GM12878 (cell line): ENCODE measurements around the gene DNAJA1. TPM values are rescaled to one million over a fixed set of nuclear protein-coding genes. Genes with fewer than 3 reads are reported as not detected.

Experiments used
- ATAC-seq: fragments of 200-7000 bp; cut with Tn5 transposase; 3 replicates; pipeline ENCODE4 v1.9.1; 2020; ENCODE audit warnings: mild to moderate bottlenecking, moderate library complexity
- Bru-seq: library from RNA; stranded (reverse); fragments of 400-500 nt; gene quantifications from one replicate; lab custom pipeline; 2021; lab: Mats Ljungman, UMichigan
- BruChase-seq, 2 experiments: library from RNA; stranded (reverse); fragments of 400-500 nt; gene quantifications; one replicate each; lab custom pipeline; 2021; lab: Mats Ljungman, UMichigan
- BruUV-seq: library from RNA; stranded (reverse); fragments of 400-500 nt; replicated peaks from 2 replicates; lab custom pipeline; 2021; lab: Mats Ljungman, UMichigan
- CTCF ChIA-PET: fragments of 300-600 bp; sonication (Branson Sonifier 250); formaldehyde crosslinking; extraction: SDS; loops from one replicate; lab custom pipeline; 2021; ENCODE audit warnings: inconsistent platforms; lab: Yijun Ruan, JAX
- POLR2A ChIA-PET: fragments of 350-600 bp; formaldehyde crosslinking; extraction: SDS; loops from one replicate; lab custom pipeline; 2021; ENCODE audit warnings: inconsistent platforms; lab: Charles Lee
- RAD21 ChIA-PET: fragments of 300-600 bp; sonication (Branson Sonifier 250); formaldehyde crosslinking; loops from one replicate; lab custom pipeline; 2023; ENCODE audit warnings: antibody characterized with exemption; ENCODE audit not compliant: unreplicated experiment; lab: Charles Lee
- SMC1A ChIA-PET: fragments of 300-600 bp; sonication (Branson Sonifier 250); formaldehyde crosslinking; loops from one replicate; lab custom pipeline; 2023; ENCODE audit not compliant: unreplicated experiment, uncharacterized antibody; lab: Charles Lee
- DNase-seq: peaks from one replicate; pipeline ENCODE4 v3.0.0-alpha.2; 2011; ENCODE audit warnings: low read depth, low spot score
- FAIRE-seq: peaks from 3 replicates; lab custom pipeline; 2011; peaks lifted over from hg19 to GRCh38; lab: Jason Lieb, UNC
- H2AFZ ChIP-seq: 2 replicates; pipeline ENCODE4 v1.6.0; 2011; ENCODE audit warnings: low read depth, low read length, control low read depth; ENCODE audit not compliant: control insufficient read depth
- H3K27ac ChIP-seq: 2 replicates; pipeline ENCODE4 v1.5.1; 2011; ENCODE audit warnings: control low read depth; ENCODE audit not compliant: control insufficient read depth, insufficient read depth
- H3K27me3 ChIP-seq, 2 experiments: replicated peaks in 1 of 2; 2 replicates each; pipeline versions ENCODE4 v1.6.0 to v1.6.1; 2011; ENCODE audit warnings: low read length in 1 of 2; ENCODE audit not compliant: control insufficient read depth in 2 of 2, insufficient read depth in 2 of 2
- H3K36me3 ChIP-seq, 2 experiments: 2 replicates each; pipeline ENCODE4 v1.5.1; 2011; ENCODE audit warnings: low read length in 1 of 2; ENCODE audit not compliant: control insufficient read depth in 2 of 2, insufficient read depth in 2 of 2
- H3K4me1 ChIP-seq: 2 replicates; pipeline ENCODE4 v1.6.1; 2011; ENCODE audit warnings: mild to moderate bottlenecking, low read length, moderate library complexity, mixed read lengths; ENCODE audit not compliant: control insufficient read depth, insufficient read depth
- H3K4me2 ChIP-seq: 2 replicates; pipeline ENCODE4 v1.6.0; 2011; ENCODE audit warnings: control low read depth; ENCODE audit not compliant: control insufficient read depth, insufficient read depth
- H3K4me3 ChIP-seq: fragments of 200-600 bp; sonication (generic); 2 replicates; pipeline ENCODE4 v1.5.1; 2016
- H3K79me2 ChIP-seq: 2 replicates; pipeline ENCODE4 v1.6.0; 2011; ENCODE audit warnings: low read length; ENCODE audit not compliant: control insufficient read depth, insufficient read depth
- H3K9ac ChIP-seq: 2 replicates; pipeline ENCODE4 v1.8.0; 2011; ENCODE audit warnings: low read length, control low read depth, mixed read lengths; ENCODE audit not compliant: control insufficient read depth, insufficient read depth
- H3K9me3 ChIP-seq: replicated peaks from 3 replicates; pipeline ENCODE4 v1.5.1; 2011; ENCODE audit warnings: mild to moderate bottlenecking, low read length; ENCODE audit not compliant: control insufficient read depth, insufficient read depth
- H4K20me1 ChIP-seq: 2 replicates; pipeline ENCODE4 v1.6.0; 2011; ENCODE audit not compliant: control insufficient read depth, insufficient read depth
- BCL11A ChIP-seq: IDR thresholded peaks from 2 replicates; pipeline ENCODE4 v1.6.1; 2011; ENCODE audit warnings: low read depth, low read length
- BMI1 ChIP-seq: fragments of 450-650 bp; IDR thresholded peaks from 2 replicates; pipeline ENCODE4 v1.6.1; 2016; ENCODE audit warnings: mild to moderate bottlenecking, moderate library complexity, borderline replicate concordance
- CHD1 ChIP-seq: IDR thresholded peaks from 2 replicates; pipeline ENCODE4 v1.6.1; 2012; ENCODE audit warnings: low read depth, low read length, improper control_type of control experiment
- EED ChIP-seq: sonication (generic); IDR thresholded peaks from 2 replicates; pipeline ENCODE4 v1.6.1; 2016; ENCODE audit warnings: antibody characterized with exemption, low read depth
- EP300 ChIP-seq, 2 experiments: fragments of 150-350 bp in 1 of 2; IDR thresholded peaks; 2 replicates each; pipeline ENCODE4 v1.6.1; 2011 to 2012; ENCODE audit warnings: low read depth in 2 of 2, low read length in 2 of 2, borderline replicate concordance in 1 of 2, improper control_type of control experiment in 1 of 2, inconsistent platforms in 1 of 2; ENCODE audit not compliant: control insufficient read depth in 1 of 2
- JUNB ChIP-seq: IDR thresholded peaks from 2 replicates; pipeline ENCODE4 v1.6.1; 2016; ENCODE audit warnings: antibody characterized with exemption, mild to moderate bottlenecking
- KDM1A ChIP-seq: fragments of 200-600 bp; sonication (generic); IDR thresholded peaks from 2 replicates; pipeline ENCODE4 v1.6.1; 2016; ENCODE audit warnings: borderline replicate concordance
- NBN ChIP-seq: fragments of 450-650 bp; IDR thresholded peaks from 2 replicates; pipeline ENCODE4 v1.6.1; 2016
- NFYA ChIP-seq: IDR thresholded peaks from 2 replicates; pipeline ENCODE4 v1.6.1; 2011; ENCODE audit warnings: low read depth, mild to moderate bottlenecking, low read length, improper control_type of control experiment, borderline replicate concordance
- NR2F1 ChIP-seq: fragments of 450-650 bp; conservative IDR thresholded peaks from 2 replicates; pipeline ENCODE4 v1.6.1; 2017; ENCODE audit warnings: mild to moderate bottlenecking
- POLR2AphosphoS5 ChIP-seq: IDR thresholded peaks from 2 replicates; pipeline ENCODE4 v1.6.1; 2011; ENCODE audit warnings: mild to moderate bottlenecking, low read length, inconsistent platforms
- SMAD5 ChIP-seq: IDR thresholded peaks from 2 replicates; pipeline ENCODE4 v1.6.1; 2016; ENCODE audit warnings: antibody characterized with exemption, low read depth
- SMC3 ChIP-seq: IDR thresholded peaks from 2 replicates; pipeline ENCODE4 v1.6.1; 2011; ENCODE audit warnings: low read length, improper control_type of control experiment, borderline replicate concordance
- ZNF217 ChIP-seq: fragments of 450-650 bp; IDR thresholded peaks from 2 replicates; pipeline ENCODE4 v1.6.1; 2017; ENCODE audit warnings: antibody characterized with exemption, mild to moderate bottlenecking
- WGBS: methylation state at CpG from one replicate; pipeline ENCODE4 v1.1.6; 2016; ENCODE audit warnings: low lambda C conversion rate; ENCODE audit not compliant: insufficient replicate concordance, insufficient coverage; ENCODE audit errors: missing lambda C conversion rate; 5-methylcytosine and 5-hydroxymethylcytosine counted together
- in situ Hi-C: fragments of 300-500 bp; cut with MboI; formaldehyde crosslinking; loops from 9 replicates; pipeline ENCODE4 v1.14.3; 2018; ENCODE audit warnings: mixed read lengths
- intact Hi-C: fragments of 100-400 bp; cut with micrococcal nuclease; formaldehyde crosslinking; loops from one replicate; pipeline ENCODE4 v1.14.2; 2022; ENCODE audit not compliant: unreplicated experiment
- long read RNA-seq, 2 experiments: library from polyadenylated mRNA; unstranded; transcript quantifications; one replicate each; pipeline ENCODE4 v2.0.0, GENCODE V29; 2019 to 2020
- polyA minus RNA-seq, 3 experiments: library from RNA; depleted of rRNA, polyadenylated mRNA; stranded (reverse); fragments of >200 nt; gene quantifications; 2 replicates each; pipeline ENCODE4 v1.2.3, GENCODE V29; 2011
- polyA plus RNA-seq, 11 experiments: library from polyadenylated mRNA; depleted of rRNA in 4 of 11; unstranded in 6 of 11; stranded (reverse) in 5 of 11; fragments of >200 nt; fragmentation: Nextera tagmentation in 4 of 11; fragmentation: Illumina TruSeq in 1 of 11; extraction: Ambion mirVana in 4 of 11; extraction: Trizol in 1 of 11; gene quantifications; 1 replicate in 1 of 11; 2 replicates in 10 of 11; pipeline versions ENCODE4 v1.2.1 to v1.2.3, GENCODE V29; 2011 to 2016; ENCODE audit warnings: inconsistent platforms in 2 of 11, missing spikeins in 2 of 11, low read depth in 1 of 11
- total RNA-seq, 4 experiments: library from RNA; depleted of rRNA in 3 of 4; stranded (reverse); fragments of >200 nt in 3 of 4; fragmentation: Illumina TruSeq in 1 of 4; extraction: Trizol in 1 of 4; gene quantifications; 2 replicates each; pipeline versions ENCODE4 v1.2.1 to v1.2.3, GENCODE V29; 2013 to 2021
- TF ChIP-seq, protein P1 (sequence below), 3 experiments: IDR thresholded peaks in 2 of 3; conservative IDR thresholded peaks in 1 of 3; 2 replicates each; pipeline ENCODE4 v1.5.1; 2011; ENCODE audit warnings: low read depth in 3 of 3, low read length in 3 of 3, mild to moderate bottlenecking in 3 of 3, control low read depth in 2 of 3, moderate library complexity in 2 of 3, inconsistent platforms in 1 of 3, mixed read lengths in 1 of 3; ENCODE audit not compliant: control insufficient read depth in 2 of 3, insufficient read depth in 1 of 3; ENCODE audit errors: extremely low read depth in 1 of 3
- TF ChIP-seq, protein P2 (sequence below): fragments of 450-650 bp; IDR thresholded peaks from 2 replicates; pipeline ENCODE4 v1.6.1; 2016; ENCODE audit warnings: mild to moderate bottlenecking

Gene DNAJA1
- total RNA-seq (2013; cell fraction: nucleolus; rRNA removed): 29.0 and 31.2 TPM in 2 replicates
- total RNA-seq (2014; rRNA removed) (69.7 and 77.9 TPM in 2 replicates), total RNA-seq (2014; rRNA removed; fragmentation: Illumina TruSeq; extraction: Trizol) (135 and 143 TPM in 2 replicates), total RNA-seq (2021) (105 and 109 TPM in 2 replicates), polyA plus RNA-seq (2011; rRNA removed) (206 and 243 TPM in 2 replicates), polyA plus RNA-seq (2014; fragmentation: Illumina TruSeq; extraction: Trizol) (171 and 195 TPM in 2 replicates), polyA plus RNA-seq (2014; fragmentation: Nextera tagmentation; extraction: Ambion mirVana) (100 to 1,000 TPM; 115 to 149 TPM), polyA plus RNA-seq (2014; rRNA removed) (98.8 and 114 TPM in 2 replicates), polyA plus RNA-seq (2016; fragmentation: Nextera tagmentation; extraction: Ambion mirVana) (100 to 1,000 TPM; 160 to 162 TPM), polyA minus RNA-seq (2011; rRNA and poly(A)+ RNA removed) (91.3 and 178 TPM in 2 replicates), Bru-seq, nascent RNA (percentile 98 among the genes with signal in this experiment), BruChase-seq, experiment 1, labeled RNA remaining after a 6-hour chase (percentile 98 among the genes with signal in this experiment), BruChase-seq, experiment 2, labeled RNA remaining after a 2-hour chase (percentile 98 among the genes with signal in this experiment)
- polyA plus RNA-seq (2011; ENCODE audit: low read depth): 44.2 TPM
- polyA plus RNA-seq (2011; cell fraction: cytosol; rRNA removed): 85.5 and 86.9 TPM in 2 replicates
- 51.1 and 71.9 TPM in 2 replicates for polyA plus RNA-seq (2011; cell fraction: nucleus; rRNA removed)
- 71.1 and 80.8 TPM in 2 replicates for polyA plus RNA-seq (2012)
- polyA minus RNA-seq (2011; cell fraction: cytosol; rRNA and poly(A)+ RNA removed): 70.4 and 89.4 TPM in 2 replicates
- polyA minus RNA-seq (2011; cell fraction: nucleus; rRNA and poly(A)+ RNA removed): 21.0 and 40.6 TPM in 2 replicates
- long read RNA-seq, experiment 1, transcript DNAJA1-201 (9 exons, 2,381 nt): major isoform, 289 of 320 reads
- long read RNA-seq, experiment 1, partial matches to known transcripts: 16 of 320 reads
- long read RNA-seq, experiment 1, other reads (novel, unspliced or antisense): 15 of 320 reads
- long read RNA-seq, experiment 2, transcript DNAJA1-201 (9 exons, 2,381 nt): major isoform, 2,336 of 2,536 reads
- long read RNA-seq, experiment 2, partial matches to known transcripts: 124 of 2,536 reads
- long read RNA-seq, experiment 2, other reads (novel, unspliced or antisense): 76 of 2,536 reads

DNA sequence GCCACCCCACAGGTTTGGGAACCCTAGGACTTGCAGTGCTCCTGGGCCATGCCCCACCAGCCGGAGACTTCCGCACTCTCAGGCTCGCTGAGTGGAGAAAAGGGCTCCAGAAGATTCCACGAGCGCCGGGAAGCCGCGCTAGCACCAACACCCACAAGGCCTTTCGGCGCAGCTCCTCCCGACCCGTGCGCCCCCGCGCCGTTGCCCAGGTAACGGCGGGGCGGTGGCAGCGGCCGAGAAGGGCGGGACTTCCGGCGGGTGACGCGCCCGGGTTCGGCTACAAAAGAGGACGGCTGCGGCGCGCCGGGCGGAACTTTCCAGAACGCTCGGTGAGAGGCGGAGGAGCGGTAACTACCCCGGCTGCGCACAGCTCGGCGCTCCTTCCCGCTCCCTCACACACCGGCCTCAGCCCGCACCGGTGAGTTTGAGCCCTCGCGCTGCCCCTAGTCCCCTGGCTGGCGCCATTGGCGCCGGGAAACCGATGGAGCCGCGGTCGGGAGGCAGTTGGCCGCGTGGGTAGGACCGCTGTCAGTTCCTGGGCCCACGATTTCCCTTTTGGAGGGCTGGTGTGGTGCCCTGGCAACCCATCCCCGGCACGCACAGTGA is at the start of gene DNAJA1:
Gene DNAJA1, plus strand, starts transcription at position 308 of the 606 bp plus-strand sequence. CDS start 1,212 bp downstream, outside the sequence.
- POLR2A ChIA-PET: interaction anchor here (0.6 to 6.4 kb wide), 25 partner anchors 8 to 499 kb away, joined by 3 to 46 read pairs (median 5); partner anchors contain the start of genes APTX, B4GALT1, BAG1 and CHMP5
- no peaks in the 10 kb centered on the region for H3K27me3 ChIP-seq
- H3K4me2 ChIP-seq: peak within 1 kb of the TSS; percentile 89
- peaks cover 80% of the 10 kb centered on the region for H3K79me2 ChIP-seq
- WGBS: under 1% methylated on average over 56 of the region's 61 CpGs
- peak; percentile 57 for DNase-seq
- FAIRE-seq: peak; percentile 56
- H3K4me3 ChIP-seq: peak within 1 kb of the TSS; percentile 75
- peak within 1 kb of the TSS; percentile 97 for H3K27ac ChIP-seq
- no TSS peak for BruUV-seq
- H2AFZ ChIP-seq: peak within 1 kb of the TSS; percentile 94
- no peaks in the 10 kb centered on the region for H3K9me3 ChIP-seq
- peak; percentile 90 for ATAC-seq
- peaks cover 0 to 21% of the 10 kb centered on the region in 2 experiments; a peak in 3 of 4 replicates for H3K36me3 ChIP-seq
- in situ Hi-C loops: no loop called here
- RAD21 ChIA-PET: interaction anchor here (0.9 to 4.0 kb wide), 8 partner anchors 15 to 265 kb away, joined by 3 to 15 read pairs (median 4); partner anchors contain the start of genes B4GALT1 and NFX1
- CTCF ChIA-PET: interaction anchor here (0.5 to 2.8 kb wide), 3 partner anchors 24 to 210 kb away, joined by 3 to 8 read pairs (median 5); partner anchors contain the start of gene APTX
- peaks cover 10% of the 10 kb centered on the region for H3K4me1 ChIP-seq
- SMC1A ChIA-PET: interaction anchor here (0.8 to 4.2 kb wide), 8 partner anchors 8 to 176 kb away, joined by 3 to 24 read pairs (median 4); partner anchors contain the start of gene APTX
- peaks cover 5% of the 10 kb centered on the region for H4K20me1 ChIP-seq
- intact Hi-C loops: loop anchor here (1.0 to 5.0 kb wide), 4 partner anchors 24 to 200 kb away; partner anchors contain the start of genes APTX, B4GALT1 and SMU1
- H3K9ac ChIP-seq: peak within 1 kb of the TSS; percentile 99
- TF ChIP-seq, protein P1, sequence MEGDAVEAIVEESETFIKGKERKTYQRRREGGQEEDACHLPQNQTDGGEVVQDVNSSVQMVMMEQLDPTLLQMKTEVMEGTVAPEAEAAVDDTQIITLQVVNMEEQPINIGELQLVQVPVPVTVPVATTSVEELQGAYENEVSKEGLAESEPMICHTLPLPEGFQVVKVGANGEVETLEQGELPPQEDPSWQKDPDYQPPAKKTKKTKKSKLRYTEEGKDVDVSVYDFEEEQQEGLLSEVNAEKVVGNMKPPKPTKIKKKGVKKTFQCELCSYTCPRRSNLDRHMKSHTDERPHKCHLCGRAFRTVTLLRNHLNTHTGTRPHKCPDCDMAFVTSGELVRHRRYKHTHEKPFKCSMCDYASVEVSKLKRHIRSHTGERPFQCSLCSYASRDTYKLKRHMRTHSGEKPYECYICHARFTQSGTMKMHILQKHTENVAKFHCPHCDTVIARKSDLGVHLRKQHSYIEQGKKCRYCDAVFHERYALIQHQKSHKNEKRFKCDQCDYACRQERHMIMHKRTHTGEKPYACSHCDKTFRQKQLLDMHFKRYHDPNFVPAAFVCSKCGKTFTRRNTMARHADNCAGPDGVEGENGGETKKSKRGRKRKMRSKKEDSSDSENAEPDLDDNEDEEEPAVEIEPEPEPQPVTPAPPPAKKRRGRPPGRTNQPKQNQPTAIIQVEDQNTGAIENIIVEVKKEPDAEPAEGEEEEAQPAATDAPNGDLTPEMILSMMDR (IDR thresholded peaks at IDR 0.05 in 2 of 3, conservative IDR thresholded peaks at IDR 0.05 in 1 of 3; ENCODE audit: control insufficient read depth in 2 of 3, extremely low read depth in 1 of 3, insufficient read depth in 1 of 3, low read depth in 3 of 3, low read length in 3 of 3): no peak
- TF ChIP-seq POLR2AphosphoS5 (peak; percentile 100), CHD1 (peak; percentile 91), NBN (peak; percentile 76), NFYA (no peak), BCL11A (no peak), EP300 (IDR thresholded peaks at IDR 0.05; ENCODE audit: borderline replicate concordance in 1 of 2, control insufficient read depth in 1 of 2, low read depth in 2 of 2, low read length in 2 of 2) (no peak; a peak in 1 of 4 replicates), JUNB (no peak), SMC3 (0 out of 2 replicates have a peak, but pooled peaks have one; percentile 11), NR2F1 (peak; percentile 27; the same call in 1 of the 2 replicates), KDM1A (no peak), SMAD5 (peak; percentile 98), ZNF217 (no peak), BMI1 (peak; percentile 95), EED (no peak; the same call in 1 of the 2 replicates)
- TF ChIP-seq, protein P2, sequence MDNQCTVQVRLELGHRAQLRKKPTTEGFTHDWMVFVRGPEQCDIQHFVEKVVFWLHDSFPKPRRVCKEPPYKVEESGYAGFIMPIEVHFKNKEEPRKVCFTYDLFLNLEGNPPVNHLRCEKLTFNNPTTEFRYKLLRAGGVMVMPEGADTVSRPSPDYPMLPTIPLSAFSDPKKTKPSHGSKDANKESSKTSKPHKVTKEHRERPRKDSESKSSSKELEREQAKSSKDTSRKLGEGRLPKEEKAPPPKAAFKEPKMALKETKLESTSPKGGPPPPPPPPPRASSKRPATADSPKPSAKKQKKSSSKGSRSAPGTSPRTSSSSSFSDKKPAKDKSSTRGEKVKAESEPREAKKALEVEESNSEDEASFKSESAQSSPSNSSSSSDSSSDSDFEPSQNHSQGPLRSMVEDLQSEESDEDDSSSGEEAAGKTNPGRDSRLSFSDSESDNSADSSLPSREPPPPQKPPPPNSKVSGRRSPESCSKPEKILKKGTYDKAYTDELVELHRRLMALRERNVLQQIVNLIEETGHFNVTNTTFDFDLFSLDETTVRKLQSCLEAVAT: peak; percentile 88
